Measurements from ENCODE around the gene SORBS2.
A peak's percentile ranks its signal among the peaks of the same experiment; 100 is the strongest.

SORBS2 gene

DNA sequence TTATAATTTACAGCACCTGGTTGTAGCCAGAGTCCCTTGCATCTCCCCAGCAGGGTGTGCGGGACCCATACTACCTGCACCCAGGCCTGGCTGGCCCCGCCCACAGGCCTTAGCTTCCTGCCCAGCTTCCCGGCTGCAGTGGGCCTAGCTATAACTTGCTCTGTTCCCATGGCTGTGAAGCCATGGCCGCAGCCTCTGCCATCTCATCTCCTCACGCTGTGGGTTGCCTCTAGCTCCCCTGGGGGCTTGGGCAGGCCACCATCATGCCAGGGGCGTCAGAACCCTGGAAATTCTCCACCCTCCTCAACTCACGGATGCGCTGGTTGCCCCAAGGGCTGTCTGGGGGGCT, 26.1 kb upstream of the SORBS2 start:
- Histone ChIP-seq H4K5ac (ENCODE audit: low read length) (no peak overlapping the region), H3K9ac (ENCODE audit: low read length) (no peak overlapping the region), H3K4me3 (ENCODE audit: low read length) (no peak overlapping the region), H3K18ac (ENCODE audit: low read length) (peak overlapping the region; percentile 90), H2BK120ac (ENCODE audit: low read depth, low read length) (peak overlapping the region; percentile 49), H3K4me1 (ENCODE audit: control insufficient read depth, low read depth, low read length) (peaks cover 11% of the 10 kb centered on the region), H3K23ac (ENCODE audit: low read length) (no peak overlapping the region), H3K36me3 (ENCODE audit: control insufficient read depth, insufficient read depth, low read length) (no peaks in the 10 kb centered on the region), H3K79me1 (ENCODE audit: low read length) (no peaks in the 10 kb centered on the region), H2AK5ac (ENCODE audit: low read length) (no peak overlapping the region), H2BK15ac (replicated peaks; ENCODE audit: low read depth) (no peak overlapping the region), H3K79me2 (ENCODE audit: control insufficient read depth, insufficient read depth, low read length) (no peaks in the 10 kb centered on the region), H3K27me3 (ENCODE audit: insufficient read depth, low read length, poor library complexity) (no peaks in the 10 kb centered on the region), H2BK5ac (ENCODE audit: low read length) (peak overlapping the region; percentile 83), H4K8ac (ENCODE audit: low read depth, low read length) (no peak overlapping the region), H3K56ac (ENCODE audit: low read length) (peak overlapping the region; percentile 46), H3K27ac (ENCODE audit: low read depth, low read length) (peak overlapping the region; percentile 89), H3K4me2 (ENCODE audit: low read length) (no peak overlapping the region), H3K4ac (ENCODE audit: low read depth, low read length) (peak overlapping the region; percentile 89)
- WGBS (ENCODE audit: extremely low coverage, insufficient coverage, low lambda C conversion rate), result no CpG with 5 or more reads among the region's 8 CpGs
- DNase-seq, result peak; percentile 38

DNA sequence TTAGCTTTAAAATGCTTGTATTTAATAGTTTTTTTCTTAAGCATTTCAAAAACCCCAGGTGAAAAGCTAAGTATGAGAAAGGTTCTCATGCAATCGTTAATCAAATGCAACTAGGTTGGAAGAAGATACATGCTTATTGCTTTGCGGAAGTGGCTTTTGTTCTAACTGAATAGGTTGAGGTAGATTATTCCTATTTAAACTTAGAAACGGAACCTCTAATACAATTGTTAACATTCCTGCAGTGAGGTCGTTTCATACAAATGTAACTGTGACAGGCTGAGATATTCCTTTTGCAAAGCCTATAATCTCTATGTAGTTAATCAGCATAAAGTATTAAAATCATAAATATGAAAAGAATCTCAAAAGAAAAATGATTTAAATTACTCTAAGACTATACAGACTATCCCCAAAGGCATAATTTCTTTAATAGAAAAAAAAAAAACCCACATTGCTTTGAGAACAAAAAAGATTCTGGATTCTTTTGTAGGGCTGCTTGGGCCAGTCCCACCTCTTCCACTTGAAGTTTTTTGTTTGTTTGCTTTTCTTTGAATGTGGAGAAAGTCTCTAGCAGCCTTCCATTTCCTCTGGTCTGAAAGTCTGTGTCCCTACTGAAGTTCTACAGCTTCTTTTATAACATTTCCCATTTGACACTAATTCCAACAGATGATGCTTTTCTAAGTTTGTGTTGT, 25.6 kb upstream of the SORBS2 start:
- Histone ChIP-seq H3K79me2 (ENCODE audit: control insufficient read depth, insufficient read depth, low read length) (no peaks in the 10 kb centered on the region), H2BK120ac (ENCODE audit: low read depth, low read length) (no peak overlapping the region), H3K4me3 (ENCODE audit: low read length) (no peak overlapping the region), H3K23ac (ENCODE audit: low read length) (no peak overlapping the region), H3K4ac (ENCODE audit: low read depth, low read length) (peak overlapping the region; percentile 89), H2BK15ac (replicated peaks; ENCODE audit: low read depth) (no peak overlapping the region), H3K36me3 (ENCODE audit: control insufficient read depth, insufficient read depth, low read length) (no peaks in the 10 kb centered on the region), H3K9ac (ENCODE audit: low read length) (no peak overlapping the region), H2AK5ac (ENCODE audit: low read length) (no peak overlapping the region), H4K5ac (ENCODE audit: low read length) (no peak overlapping the region), H3K56ac (ENCODE audit: low read length) (no peak overlapping the region), H3K27ac (ENCODE audit: low read depth, low read length) (peak overlapping the region; percentile 89), H3K27me3 (ENCODE audit: insufficient read depth, low read length, poor library complexity) (no peaks in the 10 kb centered on the region), H3K79me1 (ENCODE audit: low read length) (no peaks in the 10 kb centered on the region), H3K4me1 (ENCODE audit: control insufficient read depth, low read depth, low read length) (peaks cover 11% of the 10 kb centered on the region), H3K18ac (ENCODE audit: low read length) (peak overlapping the region; percentile 90), H2BK5ac (ENCODE audit: low read length) (no peak overlapping the region), H4K8ac (ENCODE audit: low read depth, low read length) (no peak overlapping the region), H3K4me2 (ENCODE audit: low read length) (no peak overlapping the region)
- no peak for DNase-seq
- WGBS (ENCODE audit: extremely low coverage, insufficient coverage, low lambda C conversion rate), result no CpG with 5 or more reads among the region's 4 CpGs

DNA sequence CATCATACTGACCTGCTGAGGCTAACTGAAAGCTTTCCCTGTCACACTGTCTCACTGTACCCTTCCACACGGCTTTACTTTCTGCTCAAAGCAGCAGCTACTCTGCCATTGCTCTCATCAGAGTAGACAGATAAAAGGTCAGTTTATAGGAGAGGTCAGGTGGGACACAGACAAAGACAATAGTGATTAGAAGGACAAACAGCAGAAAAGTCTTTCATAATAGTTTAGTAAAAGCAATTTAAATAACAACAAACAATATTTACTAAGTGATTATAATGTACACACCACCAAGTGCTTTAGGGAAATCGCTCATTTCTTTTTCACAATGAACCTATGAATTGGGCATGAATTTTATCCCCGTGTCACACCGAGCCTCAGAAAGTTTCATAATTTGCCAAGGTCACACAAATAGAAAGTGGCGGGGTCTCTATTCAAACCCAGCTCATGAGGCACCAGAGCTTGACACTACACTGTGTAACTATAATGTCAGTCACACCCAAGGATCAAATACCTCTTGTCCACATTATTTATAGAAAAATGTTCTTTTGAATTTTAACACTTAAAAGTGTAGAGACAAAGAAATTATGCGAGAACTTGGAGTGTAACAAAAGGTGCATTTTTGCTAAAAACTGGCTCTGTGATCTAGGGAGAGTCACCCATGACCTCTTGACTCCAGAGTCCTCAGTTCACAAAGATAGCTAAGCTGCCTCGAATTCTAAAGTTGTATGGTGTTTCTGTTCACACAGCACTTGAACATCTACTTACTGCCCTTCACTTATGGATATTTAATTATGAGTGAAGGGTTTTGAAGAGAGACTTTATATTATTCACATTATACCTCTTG, 24.5 kb upstream of the SORBS2 start:
- H3K79me1 ChIP-seq (ENCODE audit: low read length), result no peaks in the 10 kb centered on the region
- no peak overlapping the region for H3K23ac ChIP-seq (ENCODE audit: low read length)
- no peaks in the 10 kb centered on the region for H3K27me3 ChIP-seq (ENCODE audit: insufficient read depth, low read length, poor library complexity)
- no peak overlapping the region for H2BK5ac ChIP-seq (ENCODE audit: low read length)
- no CpG with 5 or more reads among the region's 7 CpGs for WGBS (ENCODE audit: extremely low coverage, insufficient coverage, low lambda C conversion rate)
- no peak overlapping the region for H4K5ac ChIP-seq (ENCODE audit: low read length)
- no peak overlapping the region for H3K18ac ChIP-seq (ENCODE audit: low read length)
- H3K9ac ChIP-seq (ENCODE audit: low read length), result no peak overlapping the region
- H3K27ac ChIP-seq (ENCODE audit: low read depth, low read length), result no peak overlapping the region
- peak overlapping the region; percentile 27 for H3K56ac ChIP-seq (ENCODE audit: low read length)
- no peak for DNase-seq
- no peak overlapping the region for H3K4me2 ChIP-seq (ENCODE audit: low read length)
- no peak overlapping the region for H3K4me3 ChIP-seq (ENCODE audit: low read length)
- no peaks in the 10 kb centered on the region for H3K79me2 ChIP-seq (ENCODE audit: control insufficient read depth, insufficient read depth, low read length)
- H2BK120ac ChIP-seq (ENCODE audit: low read depth, low read length), result no peak overlapping the region
- H3K36me3 ChIP-seq (ENCODE audit: control insufficient read depth, insufficient read depth, low read length), result no peaks in the 10 kb centered on the region
- no peak overlapping the region for H4K8ac ChIP-seq (ENCODE audit: low read depth, low read length)
- H2AK5ac ChIP-seq (ENCODE audit: low read length), result no peak overlapping the region
- peaks cover 11% of the 10 kb centered on the region for H3K4me1 ChIP-seq (ENCODE audit: control insufficient read depth, low read depth, low read length)
- no peak overlapping the region for H3K4ac ChIP-seq (ENCODE audit: low read depth, low read length)
- no peak overlapping the region for H2BK15ac ChIP-seq (replicated peaks; ENCODE audit: low read depth)

DNA sequence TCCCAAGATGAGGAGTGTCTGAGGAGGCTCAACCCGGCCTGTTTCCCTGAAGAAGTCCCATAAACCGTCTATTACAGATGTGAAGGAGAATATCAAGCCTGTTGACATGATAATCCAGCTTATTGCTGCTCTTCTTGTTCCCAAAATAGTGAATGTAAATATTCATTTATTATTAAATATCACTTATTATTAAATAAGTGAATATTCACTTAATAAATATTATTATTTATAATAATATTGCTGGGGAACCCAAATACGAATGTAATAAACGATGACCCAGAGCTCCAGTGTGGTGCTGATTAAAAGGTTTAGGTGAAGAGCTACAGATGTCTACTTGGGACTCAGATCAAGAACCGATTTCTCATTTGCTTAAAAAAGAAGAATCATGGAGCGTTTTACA, 23.8 kb upstream of the SORBS2 start:
- Histone ChIP-seq H3K79me2 (ENCODE audit: control insufficient read depth, insufficient read depth, low read length) (no peaks in the 10 kb centered on the region), H2BK120ac (ENCODE audit: low read depth, low read length) (no peak overlapping the region), H3K4me3 (ENCODE audit: low read length) (no peak overlapping the region), H2BK5ac (ENCODE audit: low read length) (no peak overlapping the region), H3K27ac (ENCODE audit: low read depth, low read length) (no peak overlapping the region), H3K36me3 (ENCODE audit: control insufficient read depth, insufficient read depth, low read length) (no peaks in the 10 kb centered on the region), H2BK15ac (replicated peaks; ENCODE audit: low read depth) (no peak overlapping the region), H3K27me3 (ENCODE audit: insufficient read depth, low read length, poor library complexity) (no peaks in the 10 kb centered on the region), H4K8ac (ENCODE audit: low read depth, low read length) (no peak overlapping the region), H3K4me1 (ENCODE audit: control insufficient read depth, low read depth, low read length) (peaks cover 11% of the 10 kb centered on the region), H3K9ac (ENCODE audit: low read length) (no peak overlapping the region), H3K56ac (ENCODE audit: low read length) (peak overlapping the region; percentile 27), H3K4ac (ENCODE audit: low read depth, low read length) (no peak overlapping the region), H2AK5ac (ENCODE audit: low read length) (no peak overlapping the region), H3K18ac (ENCODE audit: low read length) (no peak overlapping the region), H3K79me1 (ENCODE audit: low read length) (no peaks in the 10 kb centered on the region), H4K5ac (ENCODE audit: low read length) (no peak overlapping the region), H3K4me2 (ENCODE audit: low read length) (no peak overlapping the region), H3K23ac (ENCODE audit: low read length) (no peak overlapping the region)
- WGBS (ENCODE audit: extremely low coverage, insufficient coverage, low lambda C conversion rate), result no CpG with 5 or more reads among the region's 6 CpGs
- DNase-seq, result no peak

- no peaks in the 10 kb centered on the region for H3K79me1 ChIP-seq (ENCODE audit: low read length)
- no peaks in the 10 kb centered on the region for H3K36me3 ChIP-seq (ENCODE audit: control insufficient read depth, insufficient read depth, low read length)
- no peak overlapping the region for H4K5ac ChIP-seq (ENCODE audit: low read length)
- no peaks in the 10 kb centered on the region for H3K79me2 ChIP-seq (ENCODE audit: control insufficient read depth, insufficient read depth, low read length)
- no peak overlapping the region for H3K18ac ChIP-seq (ENCODE audit: low read length)
- H2BK120ac ChIP-seq (ENCODE audit: low read depth, low read length), result no peak overlapping the region
- DNase-seq, result no peak
- no peak overlapping the region for H3K27ac ChIP-seq (ENCODE audit: low read depth, low read length)
- H2BK15ac ChIP-seq (replicated peaks; ENCODE audit: low read depth), result no peak overlapping the region
- no peak overlapping the region for H3K4ac ChIP-seq (ENCODE audit: low read depth, low read length)
- no peaks in the 10 kb centered on the region for H3K27me3 ChIP-seq (ENCODE audit: insufficient read depth, low read length, poor library complexity)
- peaks cover 11% of the 10 kb centered on the region for H3K4me1 ChIP-seq (ENCODE audit: control insufficient read depth, low read depth, low read length)
- no peak overlapping the region for H2AK5ac ChIP-seq (ENCODE audit: low read length)
- 100% methylated on average over 1 of the region's 4 CpGs for WGBS (ENCODE audit: extremely low coverage, insufficient coverage, low lambda C conversion rate)
- no peak overlapping the region for H3K4me3 ChIP-seq (ENCODE audit: low read length)
- no peak overlapping the region for H3K4me2 ChIP-seq (ENCODE audit: low read length)
- H3K9ac ChIP-seq (ENCODE audit: low read length), result no peak overlapping the region
- H2BK5ac ChIP-seq (ENCODE audit: low read length), result no peak overlapping the region
- H4K8ac ChIP-seq (ENCODE audit: low read depth, low read length), result no peak overlapping the region
- no peak overlapping the region for H3K23ac ChIP-seq (ENCODE audit: low read length)
- H3K56ac ChIP-seq (ENCODE audit: low read length), result no peak overlapping the region
These were observed 23.3 kb upstream of the SORBS2 start for GRCh38 chr4:185835336-185835735.
